CD4-positive, alpha-beta T cell treated with Interleukin-15 for 1 hour (primary cell): ENCODE data around the gene SLC46A1.
A peak's percentile ranks its signal among the peaks of the same experiment; 100 is the strongest.

Experiments
- DNase-seq: peaks from one replicate; pipeline ENCODE4 v3.0.0-alpha.2; 2020

SLC46A1 gene

GRCh38 chr17:28402844-28403243, 3.2 kb downstream of the SLC46A1 start:
- no peak for DNase-seq

GRCh38 chr17:28402224-28402630, 3.8 kb downstream of the SLC46A1 start:
- DNase-seq, result no peak

- no peak for DNase-seq
Measured at GRCh38 chr17:28399808-28400207, 6.2 kb downstream of the SLC46A1 start.

GRCh38 chr17:28398280-28398981, 7.6 kb downstream of the SLC46A1 start:
- no peak for DNase-seq

- DNase-seq, result no peak
Measured at GRCh38 chr17:28397687-28398279, 8.2 kb downstream of the SLC46A1 start.

GRCh38 chr17:28397275-28397674, 8.7 kb downstream of the SLC46A1 start:
- no peak for DNase-seq

- no peak for DNase-seq
Measured at GRCh38 chr17:28396635-28397239, 9.3 kb downstream of the SLC46A1 start.

GRCh38 chr17:28395968-28396367, 10.0 kb downstream of the SLC46A1 start:
- DNase-seq, result no peak

GRCh38 chr17:28395426-28395825, 10.6 kb downstream of the SLC46A1 start:
- DNase-seq, result no peak

GRCh38 chr17:28394337-28395116, 11.5 kb downstream of the SLC46A1 start:
- no peak for DNase-seq

GRCh38 chr17:28392491-28392890, 13.5 kb downstream of the SLC46A1 start:
- no peak for DNase-seq

- no peak for DNase-seq
Measured at GRCh38 chr17:28391401-28391800, 14.6 kb downstream of the SLC46A1 start.

- no peak for DNase-seq
Measured at GRCh38 chr17:28390984-28391383, 15.0 kb downstream of the SLC46A1 start.

- DNase-seq, result no peak
Measured at GRCh38 chr17:28390563-28390962, 15.4 kb downstream of the SLC46A1 start.

GRCh38 chr17:28390141-28390540, 15.9 kb downstream of the SLC46A1 start:
- no peak for DNase-seq

GRCh38 chr17:28388106-28388505, 17.9 kb downstream of the SLC46A1 start:
- no peak for DNase-seq

GRCh38 chr17:28386391-28386790, 19.6 kb downstream of the SLC46A1 start:
- DNase-seq, result no peak

GRCh38 chr17:28385406-28385805, 20.6 kb downstream of the SLC46A1 start:
- DNase-seq, result no peak

GRCh38 chr17:28385037-28385400, 21.0 kb downstream of the SLC46A1 start:
- no peak for DNase-seq

- DNase-seq, result peak; percentile 49
Measured at GRCh38 chr17:28384281-28385036, 21.6 kb downstream of the SLC46A1 start.

- DNase-seq, result no peak
Measured at GRCh38 chr17:28381141-28381825, 24.7 kb downstream of the SLC46A1 start.
